Thoracic aorta (tissue), 2 donors: Measurements from ENCODE around the gene MYRFL. TPM values are rescaled to one million over a fixed set of nuclear protein-coding genes. Genes with fewer than 3 reads are reported as not detected.

Experiments used
- ATAC-seq: fragments of 150-250 bp; one replicate; pipeline ENCODE4 v1.8.0; 2017; ENCODE audit warnings: low read depth; ENCODE audit not compliant: insufficient number of reproducible peaks, low FRiP score
- DNase-seq: peaks from one replicate; pipeline ENCODE4 v3.0.0-alpha.2; 2020; ENCODE audit warnings: low spot score
- H3K27ac ChIP-seq, 2 donors: fragments of 200-600 bp; sonication (generic); 1 replicate in 1 of 2; 2 replicates in 1 of 2; pipeline ENCODE4 v1.5.1; 2016; ENCODE audit warnings: mild to moderate bottlenecking in 2 of 2, moderate library complexity in 2 of 2
- H3K27me3 ChIP-seq: fragments of 200-600 bp; sonication (generic); replicated peaks from 2 replicates; pipeline ENCODE4 v1.6.0; 2016; ENCODE audit warnings: mild to moderate bottlenecking; ENCODE audit not compliant: insufficient read depth
- H3K36me3 ChIP-seq: fragments of 200-600 bp; sonication (generic); one replicate; pipeline ENCODE4 v1.5.1; 2016
- H3K4me1 ChIP-seq, 2 donors: fragments of 200-600 bp; sonication (generic); 1 replicate in 1 of 2; 2 replicates in 1 of 2; pipeline versions ENCODE4 v1.5.1 to v1.6.0; 2016; ENCODE audit warnings: low read depth in 2 of 2, mild to moderate bottlenecking in 1 of 2; ENCODE audit not compliant: control insufficient read depth in 1 of 2
- H3K4me3 ChIP-seq: fragments of 200-600 bp; sonication (generic); 2 replicates; pipeline ENCODE4 v1.5.1; 2016; ENCODE audit warnings: mild to moderate bottlenecking
- H3K9me3 ChIP-seq: fragments of 200-600 bp; sonication (generic); 2 replicates; pipeline ENCODE4 v1.5.1; 2016
- CTCF ChIP-seq: fragments of 200-600 bp; sonication (generic); IDR thresholded peaks from one replicate; pipeline ENCODE4 v1.5.1; 2019; ENCODE audit warnings: antibody characterized with exemption
- total RNA-seq, 2 donors: library from RNA; depleted of rRNA; stranded (reverse); fragments of >200 nt; gene quantifications; one replicate each; pipeline versions ENCODE4 v1.1.0 to v1.2.3, GENCODE V29; 2016

Gene MYRFL
- total RNA-seq, 2 donors from 2014 or later, result not detected

GRCh38 chr12:69875416-69875935 is 50.4 kb downstream of the MYRFL start:
- H3K4me1 ChIP-seq, result no peaks in the 10 kb centered on the region
- H3K36me3 ChIP-seq, result no peaks in the 10 kb centered on the region
- H3K27me3 ChIP-seq, result no peaks in the 10 kb centered on the region
- ATAC-seq (no peak), DNase-seq (no peak)
- no peak overlapping the region for H3K4me3 ChIP-seq
- no peak for TF ChIP-seq CTCF
- H3K9me3 ChIP-seq, result no peaks in the 10 kb centered on the region
- H3K27ac ChIP-seq, result no peak overlapping the region

- ATAC-seq, result peak; percentile 87
- peak; percentile 23 for DNase-seq
- Histone ChIP-seq H3K27me3 (no peaks in the 10 kb centered on the region), H3K27ac (no peak overlapping the region), H3K4me3 (peak overlapping the region; percentile 66), H3K9me3 (no peaks in the 10 kb centered on the region), H3K4me1 (no peaks in the 10 kb centered on the region), H3K36me3 (no peaks in the 10 kb centered on the region)
- TF ChIP-seq CTCF, result peak; percentile 85
Measured at GRCh38 chr12:69879007-69879960, 54.3 kb downstream of the MYRFL start.

GRCh38 chr12:69880571-69880970 is 55.5 kb downstream of the MYRFL start:
- ATAC-seq (no peak), DNase-seq (no peak)
- no peak for TF ChIP-seq CTCF
- Histone ChIP-seq H3K4me3 (no peak overlapping the region), H3K27ac (no peak overlapping the region), H3K36me3 (no peaks in the 10 kb centered on the region), H3K27me3 (no peaks in the 10 kb centered on the region), H3K4me1 (no peaks in the 10 kb centered on the region), H3K9me3 (no peaks in the 10 kb centered on the region)

GRCh38 chr12:69881771-69882170 is 56.7 kb downstream of the MYRFL start:
- no peak for ATAC-seq
- Histone ChIP-seq H3K4me1 (no peaks in the 10 kb centered on the region), H3K27ac (no peak overlapping the region), H3K27me3 (no peaks in the 10 kb centered on the region), H3K4me3 (no peak overlapping the region), H3K9me3 (no peaks in the 10 kb centered on the region), H3K36me3 (no peaks in the 10 kb centered on the region)
- DNase-seq, result no peak
- TF ChIP-seq CTCF, result no peak

- H3K36me3 ChIP-seq, result no peaks in the 10 kb centered on the region
- H3K27me3 ChIP-seq, result no peaks in the 10 kb centered on the region
- no peak overlapping the region for H3K4me3 ChIP-seq
- ATAC-seq (no peak), DNase-seq (no peak)
- no peaks in the 10 kb centered on the region for H3K4me1 ChIP-seq
- TF ChIP-seq CTCF, result no peak
- H3K27ac ChIP-seq, result no peak overlapping the region
- H3K9me3 ChIP-seq, result no peaks in the 10 kb centered on the region
Measured at GRCh38 chr12:69884386-69884785, 59.4 kb downstream of the MYRFL start.
